NCI-H1417 treated with DMSO at 0.1 percent for 48 hours (cell line): ENCODE results near the gene SLC43A2.

Source experiments
- DNase-seq: peaks from one replicate; lab custom pipeline; 2025; lab: John Stamatoyannopoulos, UW

SLC43A2 gene

DNA sequence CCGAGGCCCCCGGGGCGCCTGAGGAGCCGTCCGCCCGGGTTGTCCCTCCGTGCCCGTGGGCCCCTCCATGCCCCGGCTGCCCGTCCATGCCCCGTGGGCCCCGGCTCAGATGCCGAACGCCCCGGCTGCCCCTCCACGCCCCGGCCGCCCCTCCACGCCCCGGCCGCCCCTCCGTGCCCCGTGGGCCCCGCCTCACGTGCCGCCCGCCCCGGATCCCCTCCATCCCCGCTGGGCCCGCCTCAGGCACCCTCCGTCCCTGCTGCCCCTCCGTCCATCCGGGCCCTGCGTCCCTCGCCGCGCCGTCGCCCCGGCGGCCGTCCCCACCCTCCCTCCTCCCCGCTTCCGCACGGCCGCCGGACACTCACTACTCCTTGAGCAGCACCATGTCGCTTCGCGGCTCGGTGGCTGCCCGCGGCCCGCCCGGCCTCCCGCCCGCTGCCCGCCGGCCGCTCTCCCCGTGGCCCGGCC lies 66.4 kb downstream of the SLC43A2 start:
- no peak for DNase-seq

GRCh38 chr17:1561420-1562175 lies 67.0 kb downstream of the SLC43A2 start:
- no peak for DNase-seq

DNA sequence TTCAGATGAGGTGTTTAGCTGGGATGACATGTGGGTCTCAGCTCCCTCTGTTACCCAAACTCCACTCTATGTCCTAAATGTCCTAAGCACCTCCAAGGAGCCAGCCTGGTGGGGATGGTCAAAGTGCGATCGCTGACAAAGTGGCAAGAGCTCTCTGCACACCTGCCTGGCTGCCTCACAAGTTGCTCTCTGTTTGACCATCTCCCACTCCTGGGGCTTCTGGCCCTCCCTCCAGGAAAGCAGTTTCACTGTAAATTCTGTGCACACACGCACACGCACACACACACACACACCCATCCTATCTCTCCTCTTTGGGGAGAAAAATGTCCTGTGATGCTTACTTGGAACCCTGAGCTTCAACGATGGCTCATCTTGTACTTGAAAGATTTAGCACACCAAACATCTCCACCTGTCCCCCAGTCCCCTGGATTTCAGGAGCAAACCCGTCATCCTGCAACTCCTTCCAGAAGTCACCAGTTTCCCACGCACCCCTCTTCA lies 67.7 kb downstream of the SLC43A2 start:
- DNase-seq = no peak

DNA sequence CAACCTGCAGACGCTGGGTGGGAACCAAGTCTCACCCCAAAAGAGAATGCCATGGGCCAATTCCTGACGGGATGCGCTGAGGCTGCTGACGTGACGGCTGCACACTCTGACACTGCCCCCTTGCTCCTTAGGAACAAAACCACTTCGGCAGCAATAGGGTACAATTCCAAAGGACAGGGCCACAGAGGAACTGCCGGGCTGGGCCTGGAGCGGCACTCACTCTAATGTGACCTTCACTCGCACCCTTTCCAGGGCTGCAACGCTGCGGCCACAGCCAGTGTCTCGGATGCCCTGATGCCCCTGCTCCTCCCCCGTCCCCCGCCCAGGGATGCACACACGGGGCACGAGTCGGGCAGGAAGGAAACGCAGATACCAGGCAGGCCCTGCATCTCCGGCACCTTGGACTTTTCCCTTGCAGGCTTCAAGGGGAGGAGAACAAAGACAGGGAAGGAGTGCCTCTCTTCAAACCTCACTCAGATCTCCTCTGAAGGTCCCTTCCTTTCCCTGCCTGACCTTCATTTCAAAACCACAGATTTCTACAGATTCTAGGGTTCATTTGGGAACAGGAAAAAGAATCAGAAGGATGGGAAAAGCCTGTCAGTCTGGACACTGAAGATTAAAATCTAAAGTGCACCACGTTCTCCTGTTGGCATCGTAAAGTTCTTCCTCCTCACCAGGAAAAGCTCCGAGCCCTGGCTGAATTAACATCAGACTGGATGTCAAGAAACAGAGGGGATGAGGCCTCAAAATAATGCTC lies 68.4 kb downstream of the SLC43A2 start:
- DNase-seq = no peak

GRCh38 chr17:1559047-1560043 lies 69.3 kb downstream of the SLC43A2 start:
- no peak for DNase-seq

- no peak for DNase-seq
These were observed 70.2 kb downstream of the SLC43A2 start for GRCh38 chr17:1558401-1558800.

GRCh38 chr17:1557355-1558095 lies 71.1 kb downstream of the SLC43A2 start:
- DNase-seq = no peak

DNA sequence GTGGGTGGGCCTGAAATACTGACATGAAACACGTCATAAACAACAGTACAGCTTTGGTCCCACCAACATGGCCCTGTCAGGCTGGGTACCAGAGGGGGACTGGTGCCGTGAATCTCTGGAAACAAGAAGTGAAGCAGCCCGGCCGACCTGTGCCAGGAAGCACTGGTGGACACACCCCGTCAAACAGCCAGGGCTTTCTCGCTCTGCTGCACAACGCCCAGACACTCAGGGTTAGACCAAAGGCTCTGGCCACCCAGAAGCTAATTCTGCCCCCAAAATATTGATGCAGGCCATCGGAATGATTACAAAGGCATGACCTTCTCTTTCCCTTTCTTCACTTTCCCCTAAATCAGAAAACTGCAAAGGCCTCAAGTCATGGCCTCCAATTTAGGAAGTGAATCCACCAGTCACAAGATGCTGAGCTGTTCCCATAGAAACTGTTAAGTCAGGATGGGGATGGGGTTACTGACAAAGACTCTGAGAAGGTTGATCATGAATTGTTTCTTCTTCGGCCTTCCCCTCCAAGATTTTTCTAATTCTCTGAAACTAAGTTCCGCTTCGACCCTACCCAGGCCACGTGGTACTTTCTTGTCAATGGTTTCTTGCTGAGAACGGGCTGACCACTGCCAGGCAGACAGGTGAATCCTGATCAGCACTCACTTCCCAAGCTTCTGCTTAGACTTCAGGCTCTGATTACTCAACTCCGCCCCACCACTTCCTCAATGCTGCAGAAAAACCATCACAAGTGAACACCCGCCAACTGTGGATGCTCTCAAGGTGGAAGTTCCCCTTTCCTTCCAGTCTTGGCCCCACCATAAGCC lies 72.8 kb downstream of the SLC43A2 start:
- DNase-seq = no peak

DNA sequence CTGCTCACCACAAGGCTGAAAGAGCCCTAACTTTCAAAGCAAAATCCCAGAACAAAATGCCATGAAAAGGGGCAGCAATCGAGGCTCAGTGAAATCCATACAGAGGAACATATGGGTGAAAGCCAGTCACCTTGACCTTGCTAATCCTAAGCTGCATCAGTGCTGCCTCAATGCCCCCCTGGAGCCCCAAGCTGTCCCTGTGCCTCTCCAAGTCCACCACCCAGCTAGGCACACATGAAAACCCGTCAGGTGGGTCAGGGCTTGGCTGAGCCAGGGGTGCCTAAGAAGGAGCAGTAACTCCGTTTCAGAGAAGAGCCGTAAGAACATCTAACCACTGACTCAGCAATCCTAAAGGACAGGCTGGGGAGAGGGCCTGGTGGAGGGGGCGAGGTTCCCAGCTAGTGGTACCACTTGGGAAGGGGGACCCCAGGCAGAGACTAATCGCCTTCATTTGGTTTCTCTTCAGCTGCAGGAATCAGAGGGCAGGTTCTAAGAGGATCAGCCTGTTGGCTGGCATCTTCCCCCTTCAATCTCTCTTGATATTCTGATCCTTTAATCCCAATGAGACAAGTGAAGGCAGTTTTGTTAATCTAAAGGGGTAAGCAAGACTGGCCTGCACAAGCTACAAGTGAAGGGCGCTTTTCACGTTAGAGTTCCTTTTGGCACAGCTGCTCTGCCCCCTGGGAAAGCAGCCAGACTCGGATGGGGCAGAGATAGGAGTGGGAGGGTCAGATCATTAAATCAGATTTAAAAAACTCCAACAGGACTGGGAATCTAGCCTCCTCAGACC lies 73.7 kb downstream of the SLC43A2 start:
- no peak for DNase-seq

- DNase-seq = no peak
These were observed 75.0 kb downstream of the SLC43A2 start for GRCh38 chr17:1553354-1554266.

- DNase-seq = no peak
These were observed 75.7 kb downstream of the SLC43A2 start for GRCh38 chr17:1552932-1553331.

GRCh38 chr17:1551741-1552140 lies 76.9 kb downstream of the SLC43A2 start:
- no peak for DNase-seq

DNA sequence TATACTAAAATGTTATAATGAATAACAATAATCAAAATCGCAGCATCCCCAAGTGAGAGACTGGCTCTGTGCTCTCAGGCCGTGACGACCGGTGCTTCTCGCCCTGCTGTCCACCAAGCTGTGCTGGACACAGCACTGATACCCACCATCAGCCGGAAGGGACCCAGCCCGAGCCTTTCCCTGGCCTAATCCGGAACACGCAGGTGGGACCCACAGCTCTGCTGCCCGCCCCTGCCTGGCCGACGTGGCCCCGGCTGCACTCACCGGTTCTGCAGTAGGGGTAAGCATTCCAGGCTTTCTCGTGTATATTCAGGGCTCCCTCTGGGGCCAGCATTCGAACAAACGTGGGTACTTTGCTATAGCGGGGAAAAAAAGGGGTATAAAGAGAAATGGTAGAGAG lies 80.6 kb downstream of the SLC43A2 start:
- DNase-seq = no peak

DNA sequence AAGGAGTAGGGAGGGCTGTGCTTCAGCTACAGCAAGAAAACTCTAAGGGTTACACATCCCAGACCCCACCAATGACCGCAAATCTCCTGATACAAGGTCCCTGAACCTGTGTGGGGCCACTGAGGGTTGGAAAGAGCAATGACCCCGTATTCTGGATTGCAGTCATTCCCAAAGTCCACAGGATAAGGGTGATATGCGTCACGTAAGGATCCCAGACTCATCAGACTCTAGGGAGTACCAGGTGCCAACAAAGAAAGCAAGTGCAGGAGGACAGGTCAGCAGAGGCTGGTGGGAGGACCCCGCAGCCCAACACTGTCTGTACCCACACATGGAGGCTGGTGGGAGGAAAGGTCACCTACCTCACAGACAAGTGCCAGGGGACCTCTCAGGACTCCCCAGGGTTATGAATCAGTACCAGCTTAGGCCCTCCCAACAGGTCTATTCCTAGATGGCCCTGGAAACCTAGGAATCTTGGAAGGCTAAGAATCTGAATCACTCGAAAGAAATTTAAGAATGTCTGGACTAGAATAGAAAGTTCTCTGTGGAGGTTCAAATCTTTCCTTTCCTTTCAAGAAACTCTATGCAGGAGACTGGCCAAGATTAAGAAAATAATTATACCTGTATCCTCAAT lies 82.2 kb downstream of the SLC43A2 start:
- no peak for DNase-seq

- no peak for DNase-seq
These were observed 83.0 kb downstream of the SLC43A2 start for GRCh38 chr17:1545618-1546017.

- DNase-seq = no peak
These were observed 86.3 kb downstream of the SLC43A2 start for GRCh38 chr17:1542316-1542715.

DNA sequence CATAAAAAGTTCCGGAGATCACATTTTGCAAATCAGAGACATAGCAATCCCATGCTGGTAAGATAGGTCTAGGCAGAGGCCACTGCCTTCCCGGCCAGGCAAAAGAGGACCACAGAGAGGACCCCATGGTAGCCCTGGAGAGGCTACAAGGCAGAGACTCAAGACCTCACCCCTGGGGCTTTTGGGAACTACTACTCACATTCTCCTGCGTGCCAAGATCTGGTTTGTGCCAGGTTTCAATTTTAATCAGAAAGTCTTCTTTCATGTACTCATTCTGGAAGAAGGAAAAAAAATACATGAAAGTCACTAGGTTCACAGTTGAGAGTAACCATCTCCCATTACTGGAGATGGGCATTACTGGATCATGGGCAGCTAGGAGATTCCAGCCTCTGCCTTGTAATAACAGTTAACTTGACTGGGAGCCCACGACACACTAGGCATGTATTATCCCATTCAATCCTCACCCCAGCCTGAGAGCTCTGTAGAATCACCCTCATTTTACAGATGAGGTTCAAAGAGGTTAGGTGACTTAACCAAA lies 87.2 kb downstream of the SLC43A2 start:
- no peak for DNase-seq

DNA sequence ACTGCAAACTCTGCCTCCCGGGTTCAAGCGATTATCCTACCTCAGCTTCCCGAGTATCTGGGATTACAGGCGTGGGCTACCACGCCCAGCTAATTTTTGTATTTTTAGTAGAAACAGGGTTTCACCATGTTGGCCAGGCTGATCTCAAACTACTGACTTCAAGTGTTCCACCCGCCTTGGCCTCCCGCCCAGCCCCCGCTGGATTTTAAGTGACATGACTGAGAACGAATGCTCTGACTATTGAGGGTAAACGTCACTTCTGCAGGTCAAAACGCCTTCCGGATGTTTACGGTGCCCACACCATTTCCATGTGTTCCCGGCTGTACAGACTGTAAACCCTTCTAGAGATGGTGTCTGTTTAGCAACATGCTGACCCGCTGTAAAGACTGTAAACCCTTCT lies 88.8 kb downstream of the SLC43A2 start:
- no peak for DNase-seq
